ENCODE data around the gene MME.
"Not testable (repeated sequence)": the region's sequence is repeated elsewhere in the genome, so short reads cannot be mapped to it uniquely, and the experiment has no call there.

MME gene

GRCh38 chr3:155101398-155101797, 21.3 kb downstream of the MME start:
- Mint-ChIP-seq H3K27me3 (no peaks in the 10 kb centered on the region), H3K4me1 (no peaks in the 10 kb centered on the region), H3K4me3 (no peak overlapping the region), H3K36me3 (no peaks in the 10 kb centered on the region), H3K27ac (no peak overlapping the region), H3K9me3 (peaks cover 10% of the 10 kb centered on the region)
- CTCF ChIA-PET = no interaction called here
- no peak for DNase-seq

- no peaks in the 10 kb centered on the region for H3K27me3 Mint-ChIP-seq
- CTCF ChIA-PET = no interaction called here
Observed at GRCh38 chr3:155102329-155102728, 22.2 kb downstream of the MME start.

GRCh38 chr3:155103686-155104085, 23.6 kb downstream of the MME start:
- no peaks in the 10 kb centered on the region for H3K36me3 Mint-ChIP-seq
- H3K9me3 Mint-ChIP-seq = peaks cover 5% of the 10 kb centered on the region
- DNase-seq = no peak
- no peak overlapping the region for H3K27ac Mint-ChIP-seq
- no peaks in the 10 kb centered on the region for H3K4me1 Mint-ChIP-seq
- H3K4me3 Mint-ChIP-seq = no peak overlapping the region
- no peaks in the 10 kb centered on the region for H3K27me3 Mint-ChIP-seq
- CTCF ChIA-PET = no interaction called here

More at GRCh38 chr3:155102329-155102728, 22.2 kb downstream of the MME start:
- Mint-ChIP-seq H3K4me1 (no peaks in the 10 kb centered on the region), H3K9me3 (peaks cover 10% of the 10 kb centered on the region), H3K4me3 (no peak overlapping the region), H3K36me3 (no peaks in the 10 kb centered on the region), H3K27ac (no peak overlapping the region)
- DNase-seq = no peak

DNA sequence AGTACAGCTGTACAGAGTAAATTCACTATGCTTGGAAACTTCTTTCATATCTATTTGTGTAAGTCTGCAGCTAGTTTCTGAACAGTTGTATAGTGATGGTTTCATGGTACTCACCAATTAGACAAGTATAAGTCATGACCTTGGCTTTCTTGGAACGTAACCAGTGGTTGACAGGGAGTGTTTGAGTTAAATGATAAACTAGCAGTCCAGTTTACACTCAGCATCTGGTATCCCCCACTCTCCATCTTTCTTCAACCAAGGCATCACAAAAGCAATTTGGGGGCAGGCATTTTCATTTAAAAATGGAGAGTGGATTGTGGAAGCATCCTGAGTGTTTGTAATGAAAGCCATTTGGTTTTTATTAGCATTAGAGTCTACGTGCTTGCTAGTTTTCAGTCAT, 26.0 kb downstream of the MME start:
- Mint-ChIP-seq H3K36me3 (no peaks in the 10 kb centered on the region), H3K27ac (no peak overlapping the region), H3K27me3 (no peaks in the 10 kb centered on the region), H3K4me3 (no peak overlapping the region), H3K4me1 (no peaks in the 10 kb centered on the region), H3K9me3 (no peaks in the 10 kb centered on the region)
- CTCF ChIA-PET = no interaction called here
- DNase-seq = no peak

DNA sequence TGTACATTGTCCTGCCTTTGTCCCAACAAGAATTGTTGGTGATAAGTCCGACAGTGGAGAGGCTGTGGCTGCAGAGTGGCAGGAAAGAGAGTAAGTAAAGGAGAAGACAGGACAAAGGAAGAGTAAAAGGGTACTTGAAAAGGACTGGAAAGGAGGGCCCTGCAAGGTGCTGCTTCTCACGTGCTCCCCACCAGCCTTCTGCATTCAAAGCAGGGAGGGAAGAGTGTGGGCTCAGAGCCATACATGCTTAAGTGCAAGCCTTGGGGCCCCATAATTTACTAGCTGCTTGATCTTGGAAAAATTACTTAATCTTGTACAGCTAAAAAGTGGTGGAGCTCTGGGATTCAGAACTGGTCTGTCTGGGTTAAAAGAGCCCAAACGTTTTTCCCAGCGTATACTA, 29.9 kb downstream of the MME start:
- CTCF ChIA-PET = interaction anchor here (0.6 kb wide), 1 partner anchor 166 kb away, joined by 3 read pairs; no protein-coding TSS in a partner anchor
- no peak for DNase-seq
- Mint-ChIP-seq H3K4me1 (no peaks in the 10 kb centered on the region), H3K4me3 (no peak overlapping the region), H3K27me3 (no peaks in the 10 kb centered on the region), H3K9me3 (no peaks in the 10 kb centered on the region), H3K36me3 (no peaks in the 10 kb centered on the region), H3K27ac (no peak overlapping the region)

DNA sequence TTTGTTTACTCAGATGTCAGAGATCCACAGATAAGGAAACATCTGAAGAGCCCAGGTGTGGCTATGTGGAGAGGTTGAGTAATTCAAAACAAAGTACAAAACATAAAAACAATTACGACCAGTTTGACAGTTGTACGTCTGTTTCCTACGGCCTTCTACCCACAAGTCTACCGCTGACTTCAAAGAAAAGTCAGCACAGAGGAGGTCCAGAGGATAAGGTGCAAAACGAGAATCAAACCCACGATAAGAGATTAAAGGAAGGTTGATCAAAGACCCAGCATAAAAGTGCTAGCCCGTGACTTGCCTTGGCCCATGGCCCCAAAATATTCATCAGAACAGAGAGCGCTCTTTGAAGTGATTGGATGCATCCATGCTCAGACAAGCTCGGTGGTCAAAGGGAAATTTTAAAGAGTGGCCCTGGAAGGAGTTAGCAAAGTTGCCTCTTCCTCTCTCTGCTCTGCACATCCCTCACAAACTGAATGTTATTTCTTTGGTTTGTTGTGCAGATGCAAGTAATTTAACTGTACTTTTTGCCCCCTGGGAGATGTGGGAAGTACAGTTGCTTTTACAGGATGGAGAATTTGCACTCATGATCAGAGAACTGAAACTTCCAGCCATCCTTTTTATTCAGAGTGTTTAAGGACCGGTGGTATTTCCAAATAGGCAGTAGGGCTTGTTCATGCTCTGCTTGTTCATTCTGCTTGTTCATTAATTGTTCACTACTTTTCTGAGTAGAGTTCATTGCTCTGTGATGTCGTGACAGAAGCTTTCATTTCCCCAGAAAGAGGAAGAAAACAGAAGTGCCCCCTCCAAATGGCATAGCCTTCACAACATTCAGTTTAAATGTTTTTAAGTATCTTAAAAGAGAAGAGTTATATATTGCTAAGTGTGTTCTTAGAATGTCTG, 31.1 kb downstream of the MME start:
- H3K36me3 Mint-ChIP-seq = no peaks in the 10 kb centered on the region
- H3K4me1 Mint-ChIP-seq = no peaks in the 10 kb centered on the region
- no peak overlapping the region for H3K4me3 Mint-ChIP-seq
- CTCF ChIA-PET = no interaction called here
- no peaks in the 10 kb centered on the region for H3K9me3 Mint-ChIP-seq
- no peaks in the 10 kb centered on the region for H3K27me3 Mint-ChIP-seq
- no peak for DNase-seq
- H3K27ac Mint-ChIP-seq = no peak overlapping the region

DNA sequence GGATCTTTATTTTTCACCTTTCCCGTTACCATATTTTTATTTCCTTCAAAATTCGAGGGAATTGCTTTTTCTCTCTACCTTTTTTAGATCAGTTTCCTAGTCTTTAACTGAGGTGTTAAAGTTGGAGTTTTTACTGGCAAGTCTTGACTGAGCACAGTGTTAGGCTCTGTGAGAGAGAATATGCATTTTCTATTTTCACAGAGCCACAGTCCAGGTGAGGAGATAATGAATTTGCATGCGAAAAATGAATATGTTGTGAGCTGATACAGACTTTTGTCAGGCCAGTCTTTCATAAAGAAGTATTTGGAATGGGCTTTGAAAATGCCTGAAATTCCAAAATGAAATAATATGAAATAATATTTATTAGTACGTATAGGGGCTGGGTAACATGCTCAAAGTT, 31.9 kb downstream of the MME start:
- CTCF ChIA-PET = no interaction called here

GRCh38 chr3:155112661-155113389, 32.7 kb downstream of the MME start:
- CTCF ChIA-PET = no interaction called here
- H3K27ac Mint-ChIP-seq = no peak overlapping the region
- H3K36me3 Mint-ChIP-seq = no peaks in the 10 kb centered on the region
- no peaks in the 10 kb centered on the region for H3K4me1 Mint-ChIP-seq
- no peak overlapping the region for H3K4me3 Mint-ChIP-seq
- H3K9me3 Mint-ChIP-seq = no peaks in the 10 kb centered on the region
- no peak for DNase-seq
- H3K27me3 Mint-ChIP-seq = no peaks in the 10 kb centered on the region

More for the DNA sequence above, 31.9 kb downstream of the MME start:
- no peak overlapping the region for H3K27ac Mint-ChIP-seq
- no peak for DNase-seq
- no peaks in the 10 kb centered on the region for H3K9me3 Mint-ChIP-seq
- H3K4me1 Mint-ChIP-seq = no peaks in the 10 kb centered on the region
- H3K36me3 Mint-ChIP-seq = no peaks in the 10 kb centered on the region
- no peak overlapping the region for H3K4me3 Mint-ChIP-seq
- H3K27me3 Mint-ChIP-seq = no peaks in the 10 kb centered on the region

GRCh38 chr3:155124745-155125144, 44.6 kb downstream of the MME start:
- H3K4me3 Mint-ChIP-seq, CTCF ChIA-PET, DNase-seq, H3K9me3 Mint-ChIP-seq, H3K4me1 Mint-ChIP-seq, H3K36me3 Mint-ChIP-seq, H3K27me3 Mint-ChIP-seq, H3K27ac Mint-ChIP-seq: not testable (repeated sequence)

DNA sequence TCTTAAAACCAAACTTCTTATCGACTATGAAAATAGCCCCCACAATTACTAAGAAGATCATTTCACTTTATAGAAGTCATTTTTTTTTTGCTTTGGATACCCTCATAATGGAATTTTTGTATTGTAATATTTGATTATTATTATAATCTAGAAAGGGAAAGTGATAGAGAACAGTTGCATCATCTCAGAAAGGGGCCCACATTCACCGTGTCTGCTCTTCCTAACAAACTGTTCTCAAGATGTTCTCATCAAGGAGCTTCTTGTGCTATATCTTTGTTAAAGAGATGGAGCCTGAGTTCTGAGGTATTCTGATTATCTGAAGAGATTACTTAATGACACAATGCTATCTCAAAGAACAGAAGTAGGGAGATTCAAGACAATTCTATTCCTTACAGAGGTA, 49.3 kb downstream of the MME start:
- CTCF ChIA-PET = no interaction called here
- Mint-ChIP-seq H3K9me3 (peaks cover 2% of the 10 kb centered on the region), H3K4me3 (no peak overlapping the region), H3K27me3 (no peaks in the 10 kb centered on the region), H3K27ac (no peak overlapping the region), H3K4me1 (no peaks in the 10 kb centered on the region), H3K36me3 (no peaks in the 10 kb centered on the region)
- DNase-seq = no peak

- CTCF ChIA-PET = no interaction called here
- H3K4me3 Mint-ChIP-seq = no peak overlapping the region
- H3K9me3 Mint-ChIP-seq = peaks cover 3% of the 10 kb centered on the region
- H3K27me3 Mint-ChIP-seq = no peaks in the 10 kb centered on the region
- no peaks in the 10 kb centered on the region for H3K4me1 Mint-ChIP-seq
- H3K27ac Mint-ChIP-seq = no peak overlapping the region
- no peaks in the 10 kb centered on the region for H3K36me3 Mint-ChIP-seq
- no peak for DNase-seq
Observed at GRCh38 chr3:155130001-155130400, 49.9 kb downstream of the MME start.

- DNase-seq = no peak
- no peaks in the 10 kb centered on the region for H3K4me1 Mint-ChIP-seq
- peaks cover 3% of the 10 kb centered on the region for H3K9me3 Mint-ChIP-seq
- no peaks in the 10 kb centered on the region for H3K27me3 Mint-ChIP-seq
- no peak overlapping the region for H3K4me3 Mint-ChIP-seq
- H3K27ac Mint-ChIP-seq = no peak overlapping the region
- H3K36me3 Mint-ChIP-seq = no peaks in the 10 kb centered on the region
- CTCF ChIA-PET = no interaction called here
Observed at GRCh38 chr3:155131104-155131503, 51.0 kb downstream of the MME start.

- not testable (repeated sequence) for H3K27ac Mint-ChIP-seq
Observed at GRCh38 chr3:155134311-155134710, 54.2 kb downstream of the MME start.

GRCh38 chr3:155135003-155135402, 54.9 kb downstream of the MME start:
- no peak for DNase-seq
- H3K27ac Mint-ChIP-seq = no peak overlapping the region
- no peaks in the 10 kb centered on the region for H3K4me1 Mint-ChIP-seq
- no peak overlapping the region for H3K4me3 Mint-ChIP-seq
- no peaks in the 10 kb centered on the region for H3K36me3 Mint-ChIP-seq
- no peaks in the 10 kb centered on the region for H3K27me3 Mint-ChIP-seq
- CTCF ChIA-PET = no interaction called here
- peaks cover 3% of the 10 kb centered on the region for H3K9me3 Mint-ChIP-seq

More at GRCh38 chr3:155134311-155134710, 54.2 kb downstream of the MME start:
- H3K9me3 Mint-ChIP-seq, CTCF ChIA-PET, DNase-seq, H3K4me3 Mint-ChIP-seq, H3K4me1 Mint-ChIP-seq, H3K27me3 Mint-ChIP-seq, H3K36me3 Mint-ChIP-seq: not testable (repeated sequence)

GRCh38 chr3:155138677-155139076, 58.6 kb downstream of the MME start:
- peaks cover 3% of the 10 kb centered on the region for H3K9me3 Mint-ChIP-seq
- H3K4me3 Mint-ChIP-seq = no peak overlapping the region
- CTCF ChIA-PET = no interaction called here
- no peak for DNase-seq
- no peaks in the 10 kb centered on the region for H3K4me1 Mint-ChIP-seq
- no peaks in the 10 kb centered on the region for H3K27me3 Mint-ChIP-seq
- H3K27ac Mint-ChIP-seq = no peak overlapping the region
- no peaks in the 10 kb centered on the region for H3K36me3 Mint-ChIP-seq

All from activated naive CD4-positive, alpha-beta T cell treated with anti-CD3 and anti-CD28 coated beads, Interleukin-2, amount 10 ng/mL, durations not matched to agents 7 days and 5 days (primary cell).